K562 (cell line): ENCODE data around the gene CENPQ. TPM values are rescaled to one million over a fixed set of nuclear protein-coding genes. Genes with fewer than 3 reads are reported as not detected.
A peak's percentile ranks its signal among the peaks of the same experiment; 100 is the strongest.

Experiments
- ATAC-seq: fragments of 200-7000 bp; cut with Tn5 transposase; 3 replicates; pipeline ENCODE4 v1.9.1; 2020; ENCODE audit warnings: moderate library complexity
- BruUV-seq: library from RNA; stranded (reverse); fragments of 400-500 nt; replicated peaks from 2 replicates; lab custom pipeline; 2021; lab: Mats Ljungman, UMichigan
- CTCF ChIA-PET: fragments of 300-600 bp; formaldehyde crosslinking; extraction: SDS; loops from one replicate; lab custom pipeline; 2021; ENCODE audit warnings: low intra/inter-chr PET ratio; lab: Yijun Ruan, JAX
- POLR2A ChIA-PET: fragments of 300-600, 350-650 bp; sonication (Branson Sonifier 250); formaldehyde crosslinking; extraction: SDS; loops from one replicate; lab custom pipeline; 2021; ENCODE audit warnings: antibody characterized with exemption, inconsistent platforms; lab: Yijun Ruan, JAX
- DNase-seq, 4 experiments: peaks; one replicate each; pipeline versions ENCODE4 v3.0.0 to v3.0.0-alpha.2; 2011 to 2018; ENCODE audit warnings: low spot score in 3 of 4, mixed read lengths in 3 of 4; ENCODE audit errors: extremely low read depth in 1 of 4
- FAIRE-seq: peaks from 2 replicates; lab custom pipeline; 2011; peaks lifted over from hg19 to GRCh38; lab: Jason Lieb, UNC
- H2AFZ ChIP-seq: 2 replicates; pipeline ENCODE4 v1.6.0; 2011; ENCODE audit warnings: low read depth, low read length, control low read depth, inconsistent platforms
- H3K27ac ChIP-seq: fragments of 200-600 bp; 3 replicates; pipeline ENCODE4 v1.8.0; 2011; ENCODE audit warnings: low read depth, mild to moderate bottlenecking, control low read depth, inconsistent platforms, low read length, moderate library complexity, mixed read lengths; ENCODE audit errors: extremely low read depth
- H3K27me3 ChIP-seq, 2 experiments: fragments of 300-600 bp in 1 of 2; 2 replicates in 1 of 2; 3 replicates in 1 of 2; pipeline versions ENCODE4 v1.6.0 to v1.8.0; 2011; ENCODE audit warnings: inconsistent platforms in 2 of 2, low read length in 2 of 2, mild to moderate bottlenecking in 1 of 2, mixed read lengths in 1 of 2, moderate library complexity in 1 of 2; ENCODE audit not compliant: control insufficient read depth in 2 of 2, insufficient read depth in 2 of 2
- H3K36me3 ChIP-seq: fragments of 300-600 bp; 3 replicates; pipeline ENCODE4 v1.8.0; 2011; ENCODE audit warnings: mild to moderate bottlenecking, low read length, inconsistent platforms; ENCODE audit not compliant: control insufficient read depth, insufficient read depth
- H3K4me1 ChIP-seq, 2 experiments: fragments of 200-600 bp in 1 of 2; replicated peaks in 1 of 2; 2 replicates in 1 of 2; 3 replicates in 1 of 2; pipeline versions ENCODE4 v1.5.1 to v1.8.0; 2011; ENCODE audit warnings: inconsistent platforms in 2 of 2, low read length in 2 of 2, mild to moderate bottlenecking in 1 of 2, mixed read lengths in 1 of 2, moderate library complexity in 1 of 2; ENCODE audit not compliant: control insufficient read depth in 2 of 2, insufficient read depth in 2 of 2
- H3K4me2 ChIP-seq: 2 replicates; pipeline ENCODE4 v1.6.1; 2011; ENCODE audit warnings: low read length, control low read depth, inconsistent platforms, mixed read lengths; ENCODE audit not compliant: insufficient read depth
- H3K4me3 ChIP-seq: fragments of 200-600 bp; sonication (generic), shearing (Covaris generic); 2 replicates; pipeline ENCODE4 v1.5.1; 2016; ENCODE audit warnings: control low read depth, inconsistent platforms
- H3K79me2 ChIP-seq: fragments of 200-600 bp; 3 replicates; pipeline ENCODE4 v1.8.0; 2011; ENCODE audit warnings: low read length, inconsistent platforms; ENCODE audit not compliant: control insufficient read depth, insufficient read depth
- H3K9ac ChIP-seq, 2 experiments: 2 replicates each; pipeline versions ENCODE4 v1.6.0 to v1.6.1; 2011; ENCODE audit warnings: low read depth in 2 of 2, low read length in 2 of 2, control low read depth in 1 of 2, inconsistent platforms in 1 of 2, mild to moderate bottlenecking in 1 of 2, mixed read lengths in 1 of 2; ENCODE audit not compliant: insufficient read depth in 1 of 2
- H3K9me1 ChIP-seq: one replicate; pipeline ENCODE4 v1.6.0; 2011; ENCODE audit warnings: inconsistent platforms, mild to moderate bottlenecking, low read length, moderate library complexity; ENCODE audit not compliant: control insufficient read depth, insufficient read depth
- H3K9me3 ChIP-seq: replicated peaks from 2 replicates; pipeline ENCODE4 v1.5.1; 2011; ENCODE audit warnings: low read depth, low read length, inconsistent platforms; ENCODE audit not compliant: control insufficient read depth, insufficient read depth
- H4K20me1 ChIP-seq: replicated peaks from 2 replicates; pipeline ENCODE4 v1.6.1; 2011; ENCODE audit warnings: low read length, inconsistent platforms, mixed read lengths; ENCODE audit not compliant: control insufficient read depth, insufficient read depth
- CEBPG ChIP-seq, 3 experiments: fragments of 200-800 bp in 1 of 3; sonication (Bioruptor generic) in 1 of 3; sonication (generic) in 1 of 3; formaldehyde crosslinking in 1 of 3; IDR thresholded peaks in 2 of 3; conservative IDR thresholded peaks in 1 of 3; 2 replicates each; pipeline versions ENCODE4 v1.6.1 to v1.8.0; 2016 to 2022; ENCODE audit warnings: missing compliant biosample characterization in 2 of 3, missing genetic modification characterization in 2 of 3, mild to moderate bottlenecking in 1 of 3, missing genetic modification reagents in 1 of 3
- DNMT1 ChIP-seq: fragments of 450-650 bp; IDR thresholded peaks from 2 replicates; pipeline ENCODE4 v1.6.1; 2016; ENCODE audit warnings: antibody characterized with exemption, mild to moderate bottlenecking
- FOXP4 ChIP-seq: sonication (generic); formaldehyde crosslinking; IDR thresholded peaks from 2 replicates; pipeline ENCODE4 v1.8.0; 2022; ENCODE audit warnings: mild to moderate bottlenecking, missing genetic modification reagents, borderline replicate concordance
- HIVEP1 ChIP-seq: fragments of 250-450 bp; sonication (Bioruptor Pico); IDR thresholded peaks from 2 replicates; pipeline ENCODE4 v1.4.0; 2020; ENCODE audit warnings: mild to moderate bottlenecking
- HNRNPK ChIP-seq: fragments of 200-400 bp; formaldehyde crosslinking; IDR thresholded peaks from one replicate; pipeline ENCODE4 v1.6.1; 2018; ENCODE audit warnings: mild to moderate bottlenecking, low read depth, low read length; ENCODE audit not compliant: poor library complexity, severe bottlenecking
- NEUROD1 ChIP-seq: fragments of 150-350 bp; IDR thresholded peaks from 2 replicates; pipeline ENCODE4 v1.6.1; 2014; ENCODE audit warnings: borderline replicate concordance, low read length, low read depth; ENCODE audit not compliant: partially characterized antibody
- POLR3G ChIP-seq: IDR thresholded peaks from 2 replicates; pipeline ENCODE4 v1.6.1; 2011; ENCODE audit not compliant: insufficient read length, insufficient replicate concordance; ENCODE audit errors: extremely low read depth
- SIN3B ChIP-seq: fragments of 450-650 bp; IDR thresholded peaks from 2 replicates; pipeline ENCODE4 v1.6.1; 2017; ENCODE audit warnings: low read depth, mild to moderate bottlenecking, moderate library complexity
- THRAP3 ChIP-seq: fragments of 450-650 bp; IDR thresholded peaks from 2 replicates; pipeline ENCODE4 v1.6.1; 2016; ENCODE audit warnings: mild to moderate bottlenecking, inconsistent platforms, borderline replicate concordance
- TRIM24 ChIP-seq, 2 experiments: fragments of 450-650 bp; IDR thresholded peaks; 2 replicates each; pipeline ENCODE4 v1.6.1; 2016
- XRCC4 ChIP-seq: IDR thresholded peaks from one replicate; pipeline ENCODE4 v1.6.1; 2011; ENCODE audit not compliant: insufficient read depth, insufficient read length; ENCODE audit errors: extremely low read depth
- ZFP91 ChIP-seq: sonication (generic); formaldehyde crosslinking; IDR thresholded peaks from 2 replicates; pipeline ENCODE4 v1.8.0; 2022; ENCODE audit warnings: mild to moderate bottlenecking, missing genetic modification reagents
- ZNF511 ChIP-seq: sonication (generic); formaldehyde crosslinking; IDR thresholded peaks from 2 replicates; pipeline ENCODE4 v1.8.0; 2022; ENCODE audit warnings: mild to moderate bottlenecking, missing genetic modification reagents
- ZNF639 ChIP-seq, 2 experiments: fragments of 200-800 bp in 1 of 2; sonication (Bioruptor generic) in 1 of 2; sonication (generic) in 1 of 2; formaldehyde crosslinking in 1 of 2; IDR thresholded peaks in 1 of 2; conservative IDR thresholded peaks in 1 of 2; 2 replicates each; pipeline versions ENCODE4 v1.5.0 to v1.6.1; 2016 to 2020; ENCODE audit warnings: missing compliant biosample characterization in 1 of 2, missing genetic modification characterization in 1 of 2, missing genetic modification reagents in 1 of 2
- ZNF695 ChIP-seq: fragments of 450-650 bp; formaldehyde crosslinking; IDR thresholded peaks from 2 replicates; pipeline ENCODE4 v1.4.0; 2020; ENCODE audit warnings: mild to moderate bottlenecking, moderate library complexity
- WGBS: fragments of 100-300 bp; shearing (Covaris generic); methylation state at CpG from one replicate; pipeline ENCODE4 v1.1.6; 2016; ENCODE audit warnings: low coverage, mixed read lengths; ENCODE audit not compliant: insufficient coverage; ENCODE audit errors: missing lambda C conversion rate; 5-methylcytosine and 5-hydroxymethylcytosine counted together
- in situ Hi-C: fragments of 300-500 bp; cut with MboI; formaldehyde crosslinking; loops from 4 replicates; pipeline ENCODE4 v1.15.0; 2018; ENCODE audit warnings: inconsistent platforms, mixed read lengths
- intact Hi-C: fragments of 100-400 bp; cut with micrococcal nuclease; formaldehyde crosslinking; loops from 2 replicates; pipeline ENCODE4 v1.14.2; 2022
- polyA plus RNA-seq, 8 experiments: library from polyadenylated mRNA; depleted of rRNA in 4 of 8; stranded (reverse) in 5 of 8; unstranded in 3 of 8; fragments of >200 nt; fragmentation: Nextera tagmentation in 2 of 8; fragmentation: Illumina TruSeq in 1 of 8; extraction: Ambion mirVana in 2 of 8; extraction: Trizol in 1 of 8; gene quantifications; 2 replicates each; pipeline versions ENCODE4 v1.2.1 to v1.2.3, GENCODE V29; 2011 to 2014; ENCODE audit warnings: inconsistent platforms in 1 of 8, missing spikeins in 1 of 8
- total RNA-seq, 7 experiments: library from RNA; depleted of rRNA in 6 of 7; stranded (reverse); fragments of >200 nt in 6 of 7; fragmentation: Illumina TruSeq in 2 of 7; extraction: Trizol in 2 of 7; gene quantifications; 2 replicates each; pipeline versions ENCODE4 v1.2.1 to v1.2.3, GENCODE V29; 2011 to 2021; ENCODE audit warnings: low replicate concordance in 1 of 7

The CENPQ gene
- total and polyA plus RNA-seq, 9 of the 15 experiments (the other 6 are each of a cell fraction or from before 2014, with no cell fraction given) = 12.7 to 48.3 (median 26.4) TPM

GRCh38 chr6:49535795-49536194 is 72.6 kb downstream of the CENPQ start (continued):
- TF ChIP-seq XRCC4 (no peak), THRAP3 (no peak), ZNF511 (CRISPR knock-in tag) (no peak), HNRNPK (no peak), FOXP4 (CRISPR knock-in tag) (no peak)

- no peaks in the 10 kb centered on the region for H3K9me3 ChIP-seq
- H3K4me1 ChIP-seq = peaks cover 0 to 16% of the 10 kb centered on the region in 2 experiments; a peak in 2 of 5 replicates
- POLR2A ChIA-PET = no interaction called here
- no peaks in the 10 kb centered on the region for H3K9me1 ChIP-seq
- no peak overlapping the region for H3K4me2 ChIP-seq
- no TSS peak for BruUV-seq
- H3K9ac ChIP-seq = no peak overlapping the region
- no peak overlapping the region for H3K4me3 ChIP-seq
- intact Hi-C loops (no loop called here), in situ Hi-C loops (loop anchor here (10.0 kb wide), 1 partner anchor 306 kb away; no protein-coding TSS in a partner anchor)
- H3K36me3 ChIP-seq = no peaks in the 10 kb centered on the region
- no peaks in the 10 kb centered on the region for H3K27me3 ChIP-seq
- no peaks in the 10 kb centered on the region for H4K20me1 ChIP-seq
- WGBS = 93% methylated on average over 3 of the region's 3 CpGs
- H3K27ac ChIP-seq = no peak overlapping the region
- DNase-seq (no peak), ATAC-seq (no peak), FAIRE-seq (no peak)
- CTCF ChIA-PET = no interaction called here
- no peak overlapping the region for H2AFZ ChIP-seq
- no peaks in the 10 kb centered on the region for H3K79me2 ChIP-seq
- no peak for TF ChIP-seq SIN3B
- TF ChIP-seq HIVEP1 = no peak
- no peak for TF ChIP-seq DNMT1
- peak; percentile 77 for TF ChIP-seq CEBPG (CRISPR knock-in tag; IDR thresholded peaks at IDR 0.05)
- peak; percentile 77 to 92 for TF ChIP-seq CEBPG (tag; conservative IDR thresholded peaks at IDR 0.05 in 1 of 2, IDR thresholded peaks at IDR 0.05 in 1 of 2)
- TF ChIP-seq ZNF695 (CRISPR knock-in tag) = no peak
- peak in 1 of 2 experiments; percentile 36; a peak in 1 of 4 replicates for TF ChIP-seq TRIM24 (IDR thresholded peaks at IDR 0.05)
- TF ChIP-seq ZFP91 (CRISPR knock-in tag) = no peak
- no peak for TF ChIP-seq NEUROD1
- TF ChIP-seq ZNF639 (CRISPR knock-in tag; conservative IDR thresholded peaks at IDR 0.05 in 1 of 2, IDR thresholded peaks at IDR 0.05 in 1 of 2) = no peak
- no peak for TF ChIP-seq POLR3G
Observed at GRCh38 chr6:49539102-49539501, 75.9 kb downstream of the CENPQ start.
